GM19467 (cell line): ENCODE measurements around the gene EVA1C.
"Not testable (repeated sequence)": the region's sequence is repeated elsewhere in the genome, so short reads cannot be mapped to it uniquely, and the experiment has no call there.

Experiments
- ATAC-seq: cut with Tn5 transposase; IDR thresholded peaks from one replicate; pipeline ENCODE4 v1.9.1; 2021; ENCODE audit warnings: mild to moderate bottlenecking, moderate library complexity; ENCODE audit not compliant: unreplicated experiment

Gene EVA1C

DNA sequence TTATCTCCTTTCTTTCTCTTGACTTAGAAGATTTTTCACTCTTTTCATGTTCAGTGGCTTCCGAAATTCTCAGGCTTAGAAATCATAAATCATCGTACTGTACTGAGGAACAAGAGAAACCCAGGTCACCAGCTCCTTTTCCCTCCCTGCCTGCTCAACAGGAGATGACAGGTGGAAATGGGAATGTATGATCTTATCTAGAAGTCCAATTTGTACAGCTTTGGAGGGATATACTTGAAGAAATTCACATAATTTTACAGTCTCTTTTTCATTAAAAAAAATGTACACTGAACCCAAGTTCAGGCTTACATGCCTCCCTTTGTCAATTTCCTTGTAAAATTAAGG is 11.7 kb downstream of the EVA1C start:
- no peak for ATAC-seq

DNA sequence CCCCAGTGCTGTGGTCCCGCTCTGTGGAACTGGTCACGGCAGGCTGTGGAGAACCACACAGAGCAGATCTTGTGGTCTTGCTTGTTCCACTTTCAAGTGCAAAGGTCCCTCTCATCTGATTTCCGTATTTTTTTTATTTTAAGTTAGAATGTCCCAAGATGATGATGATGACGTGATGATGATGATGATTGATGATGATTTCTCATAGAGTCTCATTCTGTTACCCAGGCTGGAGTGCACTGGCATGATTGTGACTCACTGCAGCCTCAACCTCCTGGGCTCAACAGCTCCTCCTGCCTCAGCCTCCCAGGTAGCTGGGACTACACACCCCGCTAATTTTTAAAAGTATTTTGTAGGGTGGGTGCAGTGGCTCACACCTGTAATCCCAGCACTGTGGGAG is 12.2 kb downstream of the EVA1C start:
- no peak for ATAC-seq

DNA sequence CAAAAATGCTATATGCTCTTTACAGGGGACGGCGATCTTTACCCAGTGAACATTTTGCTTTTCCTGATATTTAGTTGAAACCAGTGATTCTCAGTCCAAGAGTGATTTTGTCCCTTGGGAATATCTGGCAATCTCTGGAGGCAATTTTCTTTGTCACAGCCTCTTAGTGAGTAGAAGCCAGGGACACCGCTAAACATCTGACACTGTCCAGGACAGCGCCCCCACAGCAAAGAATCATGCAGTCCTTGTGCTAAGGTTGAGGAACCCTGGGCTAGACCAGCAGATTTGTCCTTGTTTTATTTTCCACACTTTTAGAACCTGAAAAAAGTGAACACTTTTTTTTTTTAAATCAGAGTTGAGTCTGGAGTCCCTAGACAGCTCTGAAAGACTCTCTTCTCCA is 13.1 kb downstream of the EVA1C start:
- ATAC-seq: no peak

DNA sequence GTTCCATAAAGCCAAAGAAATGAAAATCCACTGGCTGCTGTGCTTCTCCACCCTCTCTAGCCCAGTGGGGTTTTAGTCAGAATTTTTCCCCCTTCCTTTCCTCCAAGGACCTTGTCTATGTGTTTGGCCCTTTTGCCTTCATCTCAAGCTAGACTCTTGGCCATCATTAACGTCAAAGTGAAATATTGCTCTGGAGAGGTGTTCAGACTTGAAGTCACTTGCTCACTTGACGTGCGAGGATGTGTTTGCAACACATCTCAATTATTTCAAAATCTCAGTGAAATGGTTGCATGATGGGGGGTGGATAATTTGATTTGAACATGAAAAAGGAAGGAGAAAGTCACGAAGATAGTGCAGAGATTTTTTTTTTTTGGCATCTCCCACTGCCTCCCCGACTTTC is 13.6 kb downstream of the EVA1C start:
- no peak for ATAC-seq

DNA sequence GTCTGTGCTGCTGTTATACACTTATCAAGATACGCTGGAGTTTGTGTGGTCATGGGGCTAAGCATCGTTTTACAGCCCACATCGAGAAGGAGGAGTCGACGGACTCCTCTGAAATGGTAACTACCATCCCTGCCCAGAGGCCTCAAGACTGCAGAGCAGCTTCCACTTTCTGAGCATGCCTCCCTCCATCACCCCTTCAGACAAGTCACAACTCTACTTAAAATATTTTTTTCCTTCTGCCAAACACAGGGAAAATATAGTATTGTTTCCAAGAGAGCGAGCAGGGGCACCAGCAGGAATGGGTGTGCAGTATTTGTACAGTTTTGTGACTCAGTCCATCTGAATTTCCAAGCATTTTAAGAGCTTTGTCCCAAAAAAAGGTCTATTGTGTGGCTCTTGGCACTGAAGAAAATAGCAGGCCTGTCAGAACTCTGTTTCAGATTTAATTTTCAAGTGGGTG is 14.1 kb downstream of the EVA1C start:
- no peak for ATAC-seq

DNA sequence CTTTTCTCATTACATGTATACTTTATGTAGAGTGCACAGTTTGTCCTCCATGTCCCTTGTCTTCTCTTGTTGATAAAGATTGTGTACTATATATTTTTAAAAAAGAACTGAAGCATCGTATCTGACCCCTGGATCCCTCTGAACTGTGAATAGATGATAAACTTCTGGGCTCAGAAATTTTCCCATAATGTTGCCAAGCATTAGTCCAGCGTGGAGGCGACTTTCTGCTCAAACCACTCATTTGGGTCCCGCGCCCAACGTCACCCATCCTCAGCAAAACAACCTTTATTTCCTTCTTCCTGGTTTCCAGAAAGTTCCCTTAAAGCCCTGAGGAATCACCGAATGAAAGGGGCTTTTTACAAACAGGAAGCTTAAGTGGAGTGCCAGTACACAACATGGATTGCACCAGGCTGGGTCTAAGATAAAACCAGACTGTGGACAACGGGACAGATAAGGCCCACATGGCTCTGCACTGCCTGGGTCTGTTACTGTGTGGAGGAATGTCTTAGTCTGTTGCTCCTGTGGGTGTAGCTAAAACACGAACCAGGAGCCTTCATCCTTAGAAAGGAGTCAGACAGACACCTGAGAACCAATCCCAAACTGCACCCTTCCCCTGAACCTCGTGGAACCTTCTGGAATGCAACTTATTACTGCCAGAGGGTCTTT is 15.6 kb downstream of the EVA1C start:
- ATAC-seq: no peak

DNA sequence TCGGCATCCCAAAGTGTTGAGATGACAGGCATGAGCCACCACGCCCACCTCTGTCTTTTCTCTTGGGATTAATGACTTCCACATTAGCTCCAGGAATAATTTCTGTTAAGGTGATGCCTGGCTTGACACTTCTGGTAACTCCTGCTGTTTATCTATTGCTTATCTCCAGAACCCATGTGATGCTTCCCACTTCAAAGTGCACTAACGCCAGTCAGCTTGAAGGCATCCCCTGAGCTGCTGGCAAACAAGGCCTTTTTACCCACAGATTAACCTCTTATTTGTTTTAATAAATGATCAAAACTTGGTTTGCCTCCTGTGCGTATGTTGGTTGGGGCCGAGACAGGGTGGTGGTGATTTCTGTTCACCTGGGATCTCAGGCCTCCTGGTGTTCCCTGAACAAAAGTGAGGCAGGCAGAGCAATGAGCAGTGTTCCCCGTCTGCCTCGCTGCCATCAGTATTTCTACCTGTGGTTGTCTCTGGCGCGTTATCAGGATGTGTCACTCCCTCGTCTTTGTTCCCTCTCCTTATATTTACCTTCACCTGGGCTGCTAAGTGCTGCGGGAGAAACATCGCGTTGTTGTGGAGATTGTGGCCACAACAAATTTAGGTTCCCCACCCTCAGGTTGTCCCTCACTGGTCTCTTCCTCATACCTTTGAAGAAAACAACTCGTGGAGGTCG is 20.6 kb downstream of the EVA1C start:
- ATAC-seq: not testable (repeated sequence)

DNA sequence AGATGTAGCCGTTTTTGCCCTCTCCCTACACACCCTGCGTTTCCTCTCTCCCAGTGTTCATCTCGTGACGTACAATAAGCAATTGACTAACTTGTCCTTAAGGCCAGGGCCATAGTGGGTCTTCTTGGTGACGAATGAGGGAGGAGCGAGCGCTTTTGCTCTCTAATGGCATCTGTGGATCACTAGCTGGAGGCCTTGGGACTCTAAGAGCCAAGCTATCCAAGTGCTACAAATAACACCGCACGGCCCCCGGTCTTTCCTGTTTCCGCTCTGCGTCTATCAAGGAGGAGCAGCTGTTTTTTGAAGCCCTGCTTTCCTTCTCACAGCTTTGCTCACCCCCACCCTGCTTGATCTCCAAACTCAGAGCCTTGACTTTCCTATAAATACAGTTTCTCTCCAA is 25.2 kb downstream of the EVA1C start:
- no peak for ATAC-seq

DNA sequence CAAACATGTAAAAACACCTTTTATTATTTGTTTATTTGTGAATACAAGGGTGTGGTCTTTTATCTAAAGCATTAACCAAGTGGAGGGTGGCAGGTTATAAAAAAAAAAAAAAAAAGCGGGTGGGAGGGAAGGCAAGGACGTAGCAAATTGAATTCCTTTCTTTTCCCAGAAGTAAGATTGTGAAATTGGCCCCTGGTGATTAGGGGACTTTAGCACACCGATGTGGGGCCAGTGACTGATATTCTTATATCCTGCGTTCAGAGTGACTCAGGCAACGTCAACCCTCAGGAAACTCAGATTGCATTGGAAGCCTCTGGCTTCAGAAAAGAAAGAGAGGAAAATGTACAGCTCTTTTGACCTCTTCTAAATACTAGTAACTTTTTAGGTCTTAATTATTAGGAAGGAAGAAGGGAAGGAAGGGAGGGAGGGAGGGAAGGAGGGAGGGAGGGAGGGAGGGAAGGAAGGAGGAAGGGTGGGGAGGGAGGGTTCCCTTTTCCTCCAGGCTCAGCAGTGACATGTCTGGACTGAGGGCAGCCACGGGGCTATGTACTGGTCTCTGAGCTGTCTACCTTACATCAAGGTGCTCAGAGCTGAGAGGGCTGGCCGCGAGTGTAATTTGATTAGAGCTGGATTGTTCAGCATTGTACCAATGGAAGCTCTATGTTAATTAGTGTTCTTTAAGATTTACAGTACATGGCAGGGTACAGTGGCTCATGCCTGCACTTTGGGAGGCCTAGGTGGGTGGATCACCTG is 30.2 kb downstream of the EVA1C start:
- ATAC-seq: no peak

DNA sequence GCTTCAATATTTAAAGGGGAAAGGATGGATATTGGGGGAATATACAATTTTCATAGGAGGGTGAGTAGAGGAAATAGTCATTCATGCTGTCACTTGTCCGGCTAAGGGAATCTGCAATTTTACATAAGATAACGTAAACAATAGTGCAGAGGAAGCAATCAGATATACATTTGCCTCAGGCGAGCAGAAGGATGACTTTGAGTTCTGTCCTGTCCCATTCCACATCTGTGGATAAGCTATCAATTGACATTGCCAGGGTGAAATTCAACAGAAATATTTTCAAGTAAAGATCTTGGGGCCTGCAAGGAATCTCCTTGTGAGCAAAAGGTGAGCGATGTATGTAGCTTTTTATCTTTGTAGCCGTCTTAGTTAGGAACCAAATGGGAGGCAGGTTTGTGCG is 32.6 kb downstream of the EVA1C start:
- no peak for ATAC-seq

DNA sequence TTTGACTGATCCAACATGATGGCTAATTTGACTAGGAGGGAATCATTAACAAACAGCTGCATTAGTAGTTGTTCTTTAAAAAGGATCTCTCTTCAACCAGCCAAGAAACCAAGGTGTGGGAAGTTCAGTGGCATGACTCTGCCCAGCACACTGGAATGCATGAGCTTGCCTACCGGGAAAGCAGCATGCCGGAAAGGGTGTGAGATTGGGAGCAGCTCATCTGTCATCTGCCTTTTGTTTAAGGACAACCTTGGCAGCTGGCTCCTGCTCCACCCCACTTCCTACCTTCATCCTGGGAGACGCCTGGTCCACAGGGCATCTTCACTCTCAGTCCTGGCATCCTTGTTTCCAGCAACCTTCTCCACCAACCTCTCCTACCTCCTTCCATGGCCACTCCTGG is 33.9 kb downstream of the EVA1C start:
- not testable (repeated sequence) for ATAC-seq

DNA sequence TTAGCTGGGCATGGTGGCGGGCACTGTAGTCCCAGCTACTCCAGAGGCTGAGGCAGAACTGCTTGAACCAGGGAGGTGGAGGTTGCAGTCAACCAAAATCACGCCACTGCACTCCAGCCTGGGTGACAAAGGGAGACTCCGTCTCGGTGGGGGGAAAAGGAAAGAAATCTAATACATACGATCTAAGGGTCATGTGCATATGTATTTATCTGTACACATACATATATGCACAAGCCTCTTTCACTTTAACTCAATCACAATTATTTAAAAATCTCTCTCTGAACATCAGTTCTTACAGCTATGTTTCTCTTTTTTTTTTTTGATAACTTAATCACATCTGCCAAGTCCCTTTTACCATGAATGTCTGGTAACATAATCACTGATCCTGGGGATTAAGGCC is 34.7 kb downstream of the EVA1C start:
- no peak for ATAC-seq

DNA sequence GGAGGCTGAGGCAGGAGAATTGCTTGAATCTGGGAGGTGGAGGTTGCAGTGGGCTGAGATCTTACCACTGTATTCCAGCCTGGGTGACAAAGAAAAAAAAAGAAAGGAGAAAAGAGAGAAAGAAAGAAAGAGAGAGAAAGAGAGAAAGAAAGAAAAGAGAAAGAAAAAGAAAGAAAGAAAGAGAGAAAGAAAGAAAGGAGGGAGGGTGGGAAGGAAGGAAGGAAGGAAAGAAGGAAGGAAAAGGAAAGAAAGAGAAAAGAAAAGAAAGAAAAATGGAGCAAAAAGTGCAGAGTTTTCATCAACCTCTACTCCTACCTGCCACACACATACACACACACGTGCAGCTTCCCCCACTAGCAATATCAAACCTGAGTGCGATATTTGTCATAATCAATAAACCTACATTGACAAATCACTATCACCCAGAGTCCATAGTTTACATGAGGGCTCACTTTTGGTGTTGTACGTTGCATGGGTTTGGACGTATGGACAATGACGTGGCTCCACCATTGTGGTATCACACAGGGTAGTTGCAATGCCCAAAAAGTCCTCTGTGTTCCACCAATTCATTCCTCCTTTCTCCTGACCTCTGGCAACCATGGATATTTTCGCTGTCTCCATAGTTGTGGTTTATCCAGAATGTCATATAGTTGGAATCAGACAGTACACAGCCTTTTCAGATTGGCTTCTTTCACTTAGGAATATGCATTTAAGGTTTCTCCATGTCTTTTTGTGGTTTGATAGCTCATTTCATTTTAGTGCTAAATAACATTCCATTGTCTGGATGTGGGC is 36.5 kb downstream of the EVA1C start:
- no peak for ATAC-seq

DNA sequence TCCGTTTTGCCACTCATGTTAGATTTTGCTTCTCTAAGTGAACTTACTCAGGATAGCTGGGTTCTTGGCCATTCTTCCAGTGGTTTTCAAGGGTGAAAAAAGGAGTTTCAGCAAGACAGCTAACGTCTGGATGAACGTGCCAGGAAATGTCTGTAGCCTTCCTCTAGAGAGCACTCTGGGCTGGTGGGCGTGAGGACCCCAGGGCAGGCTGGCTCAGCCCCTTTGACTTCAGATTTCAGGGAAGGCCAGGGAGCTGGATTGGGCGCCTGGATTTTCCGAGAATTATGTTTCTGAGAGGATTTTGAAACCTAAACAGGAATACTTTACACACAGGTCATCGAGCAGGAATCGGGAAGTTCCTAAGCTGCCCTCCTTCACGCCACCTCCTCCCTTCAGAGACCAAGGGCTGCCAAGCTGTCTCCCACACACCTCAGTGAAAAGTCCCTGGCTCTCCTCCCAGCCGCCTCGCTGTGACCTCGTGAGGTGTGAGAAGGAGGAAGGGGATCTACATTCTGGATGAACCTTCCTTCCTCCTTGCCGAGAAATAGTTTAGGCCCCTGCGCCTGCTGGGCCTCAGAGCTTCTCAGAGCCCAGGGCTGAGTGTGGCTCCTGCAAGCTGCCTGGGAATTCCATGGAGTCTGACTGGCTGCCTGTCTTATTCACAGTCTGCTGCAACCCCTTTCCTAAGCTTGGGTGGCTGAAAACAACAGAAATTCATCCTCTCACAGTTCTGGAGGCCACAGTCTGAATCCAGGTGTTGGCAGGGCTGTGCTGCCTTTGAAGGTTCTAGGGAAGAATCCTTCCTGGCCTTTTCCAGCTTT is 38.6 kb downstream of the EVA1C start:
- not testable (repeated sequence) for ATAC-seq

DNA sequence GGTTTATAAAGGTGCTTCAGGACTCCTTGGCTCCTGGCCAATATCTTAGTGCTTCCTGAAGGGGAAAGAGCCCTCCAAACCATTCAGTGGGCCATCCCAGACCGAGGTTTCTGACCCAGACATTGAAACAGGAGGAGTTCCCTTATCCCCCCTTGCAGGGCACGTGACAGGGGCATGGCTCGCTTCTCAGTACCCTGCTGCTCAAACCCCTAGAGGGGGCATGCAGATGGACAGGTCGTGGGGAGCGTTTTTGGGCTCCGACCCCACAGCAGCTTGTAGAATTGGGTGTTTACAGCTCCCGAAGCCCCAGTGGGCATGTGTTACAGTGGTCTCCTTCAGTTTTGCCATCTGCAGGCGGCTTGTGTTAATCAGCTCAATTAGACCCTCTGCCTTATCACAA is 39.7 kb downstream of the EVA1C start:
- not testable (repeated sequence) for ATAC-seq

DNA sequence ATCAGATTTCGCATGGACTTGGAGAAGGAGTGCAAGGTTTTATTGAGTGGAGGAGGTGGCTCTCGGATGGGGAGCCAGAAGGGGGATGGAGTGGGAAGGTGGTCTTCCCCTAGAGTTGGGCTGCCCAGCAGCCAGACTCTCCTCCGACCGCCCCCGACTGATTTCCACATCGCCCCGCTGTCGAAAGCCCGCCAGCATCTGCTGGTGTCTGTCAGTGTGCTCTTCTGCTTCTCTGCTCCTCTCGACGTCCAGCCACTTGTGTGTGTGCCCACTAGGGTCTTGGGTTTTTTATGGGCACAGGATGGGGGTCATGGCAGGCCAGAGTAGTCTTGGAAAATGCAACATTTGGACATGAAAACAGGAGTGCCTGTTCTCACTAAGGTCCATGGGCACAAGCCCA is 40.1 kb downstream of the EVA1C start:
- no peak for ATAC-seq

DNA sequence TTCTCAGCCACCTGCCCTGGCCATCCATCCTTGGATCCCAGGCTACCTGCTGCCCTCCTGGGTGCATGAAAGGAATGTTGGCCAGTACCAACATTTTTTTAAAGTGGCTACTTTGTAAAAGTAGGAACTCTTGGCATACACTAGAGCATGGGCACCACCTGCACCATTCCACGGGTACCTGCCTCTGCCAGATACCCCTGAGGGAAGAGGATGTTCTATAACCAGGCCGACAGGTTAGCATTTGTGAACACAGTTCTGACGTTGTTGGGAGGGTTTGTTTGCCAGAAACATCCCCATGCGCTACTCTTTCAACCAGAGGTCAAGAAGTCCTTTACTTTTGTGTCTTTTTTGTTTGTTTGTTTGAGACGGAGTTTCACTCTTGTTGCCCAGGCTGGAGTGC is 43.0 kb downstream of the EVA1C start:
- ATAC-seq: no peak

DNA sequence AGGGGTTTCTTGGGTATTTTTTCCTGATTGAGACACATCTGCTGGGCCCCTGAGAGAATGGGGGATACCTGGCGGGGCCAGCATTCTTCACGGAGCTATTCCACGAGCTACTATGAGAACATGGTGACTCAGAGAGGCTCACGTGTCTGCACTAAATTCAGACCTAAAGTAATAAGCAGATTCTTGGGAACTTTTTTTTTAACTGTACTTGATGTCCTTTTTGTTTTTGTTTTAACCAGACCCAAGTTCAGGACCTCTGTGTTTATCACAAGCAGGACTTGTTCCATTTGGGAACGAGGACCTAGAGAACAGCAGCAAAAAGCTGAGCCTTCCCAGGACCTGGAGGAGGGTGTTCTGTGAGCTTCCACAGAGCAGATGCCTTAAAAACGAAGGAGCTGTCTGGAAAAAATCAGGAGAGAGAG is 44.0 kb downstream of the EVA1C start:
- no peak for ATAC-seq

DNA sequence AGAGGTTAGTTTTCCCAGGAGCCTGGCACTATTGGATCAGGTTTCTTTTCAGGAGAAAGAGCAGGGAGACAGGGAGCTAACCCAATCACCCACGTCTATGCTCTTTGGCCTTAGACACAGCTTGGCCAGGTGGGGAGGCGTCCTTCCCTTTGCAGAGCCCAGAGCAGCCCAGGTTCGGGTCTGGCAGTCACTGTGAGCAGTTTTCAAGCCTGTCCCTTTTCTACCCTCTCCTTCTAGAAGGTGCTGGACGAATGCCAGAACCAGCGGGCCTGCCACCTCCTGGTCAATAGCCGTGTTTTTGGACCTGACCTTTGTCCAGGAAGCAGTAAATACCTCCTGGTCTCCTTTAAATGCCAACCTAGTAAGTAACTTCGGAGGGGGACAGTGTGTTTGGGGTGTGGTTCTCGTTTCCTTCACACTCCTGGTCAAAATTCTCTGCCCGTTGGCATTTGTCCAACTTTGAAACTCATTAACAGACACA is 44.9 kb downstream of the EVA1C start:
- ATAC-seq: no peak

DNA sequence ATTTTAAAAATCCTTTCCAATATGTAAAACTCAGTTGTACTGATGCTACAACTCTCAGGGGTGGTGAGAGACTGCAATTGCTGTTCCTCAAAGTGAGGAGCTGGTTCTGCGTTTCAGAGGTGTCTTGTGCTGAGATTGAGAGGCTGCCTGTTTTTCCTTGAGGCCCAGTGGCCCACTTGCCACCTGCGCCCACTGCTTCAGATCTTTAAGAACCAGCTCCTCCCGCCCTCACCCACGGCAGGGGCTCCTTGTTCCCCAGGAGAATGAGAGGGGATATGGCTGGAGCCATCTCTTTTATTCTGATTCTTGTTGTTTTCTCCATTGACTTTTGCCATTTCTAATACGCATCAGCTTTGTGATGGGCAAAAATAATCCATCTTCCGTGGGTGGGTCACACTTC is 45.5 kb downstream of the EVA1C start:
- no peak for ATAC-seq
